Limb (tissue), 2 donors: ENCODE results near the gene ADCK2.
"Not testable (repeated sequence)": the region's sequence is repeated elsewhere in the genome, so short reads cannot be mapped to it uniquely, and the experiment has no call there.

Experiments
- DNase-seq, 2 donors: peaks; one replicate each; pipeline ENCODE4 v3.0.0-alpha.2; 2016; ENCODE audit errors: extremely low spot score in 2 of 2

ADCK2 gene

GRCh38 chr7:140672382-140673062 is at the start of gene ADCK2:
Gene ADCK2, plus strand, starts transcription at chr7:140672945. Its CDS starts 386 bp downstream, at chr7:140673331.
- peak in 1 of 2 donors; percentile 13 for DNase-seq

- peak; percentile 53 to 71 for DNase-seq
Observed at GRCh38 chr7:140623980-140624379, 48.8 kb upstream of the ADCK2 start.

- DNase-seq: no peak
Observed at GRCh38 chr7:140624392-140625191, 48.2 kb upstream of the ADCK2 start.

- DNase-seq: not testable (repeated sequence)
Observed at GRCh38 chr7:140625192-140625558, 47.6 kb upstream of the ADCK2 start.

GRCh38 chr7:140625908-140626868 is 46.6 kb upstream of the ADCK2 start:
- DNase-seq: peak; percentile 94 to 96

GRCh38 chr7:140631021-140631420 is 41.7 kb upstream of the ADCK2 start:
- DNase-seq: peak in 1 of 2 donors; percentile 39

GRCh38 chr7:140631602-140632001 is 41.1 kb upstream of the ADCK2 start:
- DNase-seq: no peak

- DNase-seq: no peak
Observed at GRCh38 chr7:140635345-140635744, 37.4 kb upstream of the ADCK2 start.

- DNase-seq: no peak
Observed at GRCh38 chr7:140635816-140636215, 36.9 kb upstream of the ADCK2 start.

- DNase-seq: no peak
Observed at GRCh38 chr7:140637400-140637799, 35.3 kb upstream of the ADCK2 start.

GRCh38 chr7:140638173-140638791 is 34.5 kb upstream of the ADCK2 start:
- DNase-seq: peak in 1 of 2 donors; percentile 48

GRCh38 chr7:140639366-140640053 is 33.2 kb upstream of the ADCK2 start:
- peak; percentile 69 to 70 for DNase-seq

- DNase-seq: peak in 1 of 2 donors; percentile 82
Observed at GRCh38 chr7:140640060-140640637, 32.6 kb upstream of the ADCK2 start.

GRCh38 chr7:140640727-140641523 is 31.8 kb upstream of the ADCK2 start, which contains the start of gene DENND2A:
Gene DENND2A, minus strand, starts transcription at chr7:140640813. Its CDS starts 38,416 bp downstream, at chr7:140602397.
- peak; percentile 83 to 93 for DNase-seq

GRCh38 chr7:140641524-140642195 is 31.1 kb upstream of the ADCK2 start:
- DNase-seq: no peak

GRCh38 chr7:140643416-140643815 is 29.3 kb upstream of the ADCK2 start:
- DNase-seq: no peak

GRCh38 chr7:140644761-140645160 is 28.0 kb upstream of the ADCK2 start:
- not testable (repeated sequence) for DNase-seq

- DNase-seq: no peak
Observed at GRCh38 chr7:140645166-140645900, 27.4 kb upstream of the ADCK2 start.
